ENCODE data around the gene SLC25A33. TPM values are rescaled to one million over a fixed set of nuclear protein-coding genes. Genes with fewer than 3 reads are reported as not detected.

The SLC25A33 gene
- total RNA-seq, 1 experiment from 2014 or later: 9.2 TPM

DNA sequence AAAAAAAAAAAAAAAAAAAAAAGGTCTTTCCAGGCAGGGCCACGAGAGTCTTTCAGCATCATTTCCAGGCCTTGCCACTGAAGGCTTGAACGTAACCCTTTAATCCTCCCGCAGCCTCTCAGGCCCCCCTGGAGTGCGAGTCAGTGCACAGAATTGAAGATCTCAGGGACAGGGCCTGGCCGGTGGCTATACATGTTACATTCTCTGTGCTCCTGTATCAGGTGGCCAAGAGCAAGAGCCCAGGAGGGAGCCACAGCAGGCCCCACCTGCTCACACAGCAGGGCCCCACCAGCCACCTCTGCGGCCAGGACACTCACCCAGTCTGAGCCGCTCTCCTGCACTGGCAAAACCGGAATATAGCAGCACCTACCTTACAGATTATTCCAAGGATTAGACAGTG is 34.1 kb upstream of the SLC25A33 start:
- Mint-ChIP-seq H3K4me1 (peaks cover 1% of the 10 kb centered on the region), H3K27me3 (ENCODE audit: low read depth) (no peaks in the 10 kb centered on the region), H3K27ac (no peak overlapping the region), H3K9me3 (no peaks in the 10 kb centered on the region), H3K36me3 (no peaks in the 10 kb centered on the region), H3K4me3 (no peak overlapping the region)
- TF ChIP-seq ZNF423 (CRISPR knock-in tag; IDR thresholded peaks at IDR 0.05) (0 out of 2 replicates have a peak, but pooled peaks have one; percentile 23), FOXK1 (CRISPR knock-in tag; IDR thresholded peaks at IDR 0.05) (no peak), ZBTB21 (CRISPR knock-in tag; IDR thresholded peaks at IDR 0.05; ENCODE audit: borderline replicate concordance) (no peak), NR1H2 (CRISPR knock-in tag; IDR thresholded peaks at IDR 0.05) (no peak), GTF2I (CRISPR knock-in tag; conservative IDR thresholded peaks at IDR 0.05) (no peak)
- DNase-seq (ENCODE audit: low spot score): no peak
- ATAC-seq: no peak
- ChIA-PET CTCF (interaction anchor here (1.7 kb wide), 1 partner anchor 110 kb away, joined by 3 read pairs; no protein-coding TSS in a partner anchor), POLR2A (no interaction called here)

DNA sequence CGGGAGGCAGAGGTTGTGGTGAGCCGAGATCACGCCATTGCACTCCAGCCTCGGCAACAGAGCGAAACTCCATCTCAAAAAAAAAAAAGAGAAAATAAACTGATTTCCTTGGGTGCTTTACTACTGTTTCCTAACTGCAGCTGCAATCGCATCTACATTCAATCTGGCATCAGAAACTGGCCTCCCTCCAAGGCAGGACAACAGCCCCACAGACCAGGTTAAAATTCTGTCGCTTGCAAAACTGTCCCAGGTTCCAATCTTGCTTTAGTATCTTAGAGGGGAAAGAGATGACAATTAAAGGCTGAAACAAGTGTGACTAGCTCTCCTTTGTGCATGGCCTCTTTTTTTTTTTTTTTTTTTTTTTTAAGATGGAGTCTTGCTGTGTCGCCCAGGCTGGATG is 32.4 kb upstream of the SLC25A33 start:
- ChIA-PET CTCF (interaction anchor here (1.2 to 1.9 kb wide), 2 partner anchors 12 to 109 kb away, joined by 4 to 5 read pairs; no protein-coding TSS in a partner anchor), POLR2A (no interaction called here)
- H3K4me1 Mint-ChIP-seq: peaks cover 6% of the 10 kb centered on the region
- no peak for DNase-seq (ENCODE audit: low spot score)
- no peaks in the 10 kb centered on the region for H3K36me3 Mint-ChIP-seq
- H3K4me3 Mint-ChIP-seq: no peak overlapping the region
- TF ChIP-seq, protein P1, sequence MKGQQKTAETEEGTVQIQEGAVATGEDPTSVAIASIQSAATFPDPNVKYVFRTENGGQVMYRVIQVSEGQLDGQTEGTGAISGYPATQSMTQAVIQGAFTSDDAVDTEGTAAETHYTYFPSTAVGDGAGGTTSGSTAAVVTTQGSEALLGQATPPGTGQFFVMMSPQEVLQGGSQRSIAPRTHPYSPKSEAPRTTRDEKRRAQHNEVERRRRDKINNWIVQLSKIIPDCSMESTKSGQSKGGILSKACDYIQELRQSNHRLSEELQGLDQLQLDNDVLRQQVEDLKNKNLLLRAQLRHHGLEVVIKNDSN (CRISPR knock-in tag; IDR thresholded peaks at IDR 0.05): no peak
- TF ChIP-seq, protein P2, sequence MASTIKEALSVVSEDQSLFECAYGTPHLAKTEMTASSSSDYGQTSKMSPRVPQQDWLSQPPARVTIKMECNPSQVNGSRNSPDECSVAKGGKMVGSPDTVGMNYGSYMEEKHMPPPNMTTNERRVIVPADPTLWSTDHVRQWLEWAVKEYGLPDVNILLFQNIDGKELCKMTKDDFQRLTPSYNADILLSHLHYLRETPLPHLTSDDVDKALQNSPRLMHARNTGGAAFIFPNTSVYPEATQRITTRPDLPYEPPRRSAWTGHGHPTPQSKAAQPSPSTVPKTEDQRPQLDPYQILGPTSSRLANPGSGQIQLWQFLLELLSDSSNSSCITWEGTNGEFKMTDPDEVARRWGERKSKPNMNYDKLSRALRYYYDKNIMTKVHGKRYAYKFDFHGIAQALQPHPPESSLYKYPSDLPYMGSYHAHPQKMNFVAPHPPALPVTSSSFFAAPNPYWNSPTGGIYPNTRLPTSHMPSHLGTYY (CRISPR knock-in tag; IDR thresholded peaks at IDR 0.05): no peak
- TF ChIP-seq, protein P3, sequence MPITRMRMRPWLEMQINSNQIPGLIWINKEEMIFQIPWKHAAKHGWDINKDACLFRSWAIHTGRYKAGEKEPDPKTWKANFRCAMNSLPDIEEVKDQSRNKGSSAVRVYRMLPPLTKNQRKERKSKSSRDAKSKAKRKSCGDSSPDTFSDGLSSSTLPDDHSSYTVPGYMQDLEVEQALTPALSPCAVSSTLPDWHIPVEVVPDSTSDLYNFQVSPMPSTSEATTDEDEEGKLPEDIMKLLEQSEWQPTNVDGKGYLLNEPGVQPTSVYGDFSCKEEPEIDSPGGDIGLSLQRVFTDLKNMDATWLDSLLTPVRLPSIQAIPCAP (CRISPR knock-in tag; IDR thresholded peaks at IDR 0.05): no peak
- TF ChIP-seq CBFB (CRISPR knock-in tag; IDR thresholded peaks at IDR 0.05; ENCODE audit: low read depth) (no peak), CREB1 (CRISPR knock-in tag; IDR thresholded peaks at IDR 0.05) (no peak), NR3C1 (CRISPR knock-in tag; conservative IDR thresholded peaks at IDR 0.05; ENCODE audit: low read depth) (no peak), MXD4 (CRISPR knock-in tag; IDR thresholded peaks at IDR 0.05; ENCODE audit: borderline replicate concordance) (no peak), OVOL2 (CRISPR knock-in tag; IDR thresholded peaks at IDR 0.05; ENCODE audit: borderline replicate concordance) (no peak), SP1 (CRISPR knock-in tag; conservative IDR thresholded peaks at IDR 0.05) (no peak), ZNF138 (CRISPR knock-in tag; conservative IDR thresholded peaks at IDR 0.05) (no peak), JUN (CRISPR knock-in tag; IDR thresholded peaks at IDR 0.05) (no peak), TEAD4 (CRISPR knock-in tag; IDR thresholded peaks at IDR 0.05) (no peak), ZBTB21 (CRISPR knock-in tag; IDR thresholded peaks at IDR 0.05; ENCODE audit: borderline replicate concordance) (no peak), SMAD4 (CRISPR knock-in tag; IDR thresholded peaks at IDR 0.05) (no peak), TCF7 (CRISPR knock-in tag; IDR thresholded peaks at IDR 0.05; ENCODE audit: low read depth) (no peak)
- TF ChIP-seq, protein P4, sequence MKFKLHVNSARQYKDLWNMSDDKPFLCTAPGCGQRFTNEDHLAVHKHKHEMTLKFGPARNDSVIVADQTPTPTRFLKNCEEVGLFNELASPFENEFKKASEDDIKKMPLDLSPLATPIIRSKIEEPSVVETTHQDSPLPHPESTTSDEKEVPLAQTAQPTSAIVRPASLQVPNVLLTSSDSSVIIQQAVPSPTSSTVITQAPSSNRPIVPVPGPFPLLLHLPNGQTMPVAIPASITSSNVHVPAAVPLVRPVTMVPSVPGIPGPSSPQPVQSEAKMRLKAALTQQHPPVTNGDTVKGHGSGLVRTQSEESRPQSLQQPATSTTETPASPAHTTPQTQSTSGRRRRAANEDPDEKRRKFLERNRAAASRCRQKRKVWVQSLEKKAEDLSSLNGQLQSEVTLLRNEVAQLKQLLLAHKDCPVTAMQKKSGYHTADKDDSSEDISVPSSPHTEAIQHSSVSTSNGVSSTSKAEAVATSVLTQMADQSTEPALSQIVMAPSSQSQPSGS (CRISPR knock-in tag; IDR thresholded peaks at IDR 0.05; ENCODE audit: borderline replicate concordance, low read depth): no peak
- TF ChIP-seq, protein P5, sequence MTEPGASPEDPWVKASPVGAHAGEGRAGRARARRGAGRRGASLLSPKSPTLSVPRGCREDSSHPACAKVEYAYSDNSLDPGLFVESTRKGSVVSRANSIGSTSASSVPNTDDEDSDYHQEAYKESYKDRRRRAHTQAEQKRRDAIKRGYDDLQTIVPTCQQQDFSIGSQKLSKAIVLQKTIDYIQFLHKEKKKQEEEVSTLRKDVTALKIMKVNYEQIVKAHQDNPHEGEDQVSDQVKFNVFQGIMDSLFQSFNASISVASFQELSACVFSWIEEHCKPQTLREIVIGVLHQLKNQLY (CRISPR knock-in tag; IDR thresholded peaks at IDR 0.05): no peak
- TF ChIP-seq, protein P6, sequence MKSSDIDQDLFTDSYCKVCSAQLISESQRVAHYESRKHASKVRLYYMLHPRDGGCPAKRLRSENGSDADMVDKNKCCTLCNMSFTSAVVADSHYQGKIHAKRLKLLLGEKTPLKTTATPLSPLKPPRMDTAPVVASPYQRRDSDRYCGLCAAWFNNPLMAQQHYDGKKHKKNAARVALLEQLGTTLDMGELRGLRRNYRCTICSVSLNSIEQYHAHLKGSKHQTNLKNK (CRISPR knock-in tag; IDR thresholded peaks at IDR 0.05): no peak
- TF ChIP-seq, protein P7, sequence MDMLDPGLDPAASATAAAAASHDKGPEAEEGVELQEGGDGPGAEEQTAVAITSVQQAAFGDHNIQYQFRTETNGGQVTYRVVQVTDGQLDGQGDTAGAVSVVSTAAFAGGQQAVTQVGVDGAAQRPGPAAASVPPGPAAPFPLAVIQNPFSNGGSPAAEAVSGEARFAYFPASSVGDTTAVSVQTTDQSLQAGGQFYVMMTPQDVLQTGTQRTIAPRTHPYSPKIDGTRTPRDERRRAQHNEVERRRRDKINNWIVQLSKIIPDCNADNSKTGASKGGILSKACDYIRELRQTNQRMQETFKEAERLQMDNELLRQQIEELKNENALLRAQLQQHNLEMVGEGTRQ (CRISPR knock-in tag; IDR thresholded peaks at IDR 0.05): no peak
- H3K27ac Mint-ChIP-seq: no peak overlapping the region
- ATAC-seq: no peak
- H3K27me3 Mint-ChIP-seq (ENCODE audit: low read depth): no peaks in the 10 kb centered on the region; the same call in 1 of the 2 replicates
- no peaks in the 10 kb centered on the region for H3K9me3 Mint-ChIP-seq

Data from WTC11 (cell line).